Liver (tissue), 9 donors: ENCODE results near the gene INPP5J. TPM values are rescaled to one million over a fixed set of nuclear protein-coding genes. Genes with fewer than 3 reads are reported as not detected.

ENCODE experiments used
- DNase-seq: peaks from one replicate; pipeline ENCODE4 v3.0.0-alpha.2; 2017; ENCODE audit warnings: low spot score
- H3K27ac ChIP-seq, 2 donors: one replicate each; pipeline ENCODE4 v1.7.0; 2013; ENCODE audit warnings: inconsistent platforms in 2 of 2, low read length in 2 of 2, control low read depth in 1 of 2, low read depth in 1 of 2, mild to moderate bottlenecking in 1 of 2
- H3K27me3 ChIP-seq, 4 donors: one replicate each; pipeline versions ENCODE4 v1.6.1 to v1.7.0; 2013; ENCODE audit warnings: low read length in 3 of 4, inconsistent platforms in 1 of 4, mild to moderate bottlenecking in 1 of 4, moderate library complexity in 1 of 4; ENCODE audit not compliant: control insufficient read depth in 4 of 4, insufficient read depth in 4 of 4
- H3K36me3 ChIP-seq, 4 donors: one replicate each; pipeline versions ENCODE4 v1.6.1 to v1.7.0; 2013; ENCODE audit warnings: low read length in 3 of 4, mild to moderate bottlenecking in 3 of 4, low read depth in 1 of 4, moderate library complexity in 1 of 4; ENCODE audit not compliant: control insufficient read depth in 4 of 4, insufficient read depth in 3 of 4
- H3K4me1 ChIP-seq, 4 donors: one replicate each; pipeline versions ENCODE4 v1.6.1 to v1.7.0; 2013; ENCODE audit warnings: low read length in 3 of 4, mild to moderate bottlenecking in 3 of 4, moderate library complexity in 1 of 4; ENCODE audit not compliant: control insufficient read depth in 4 of 4, insufficient read depth in 4 of 4
- H3K4me3 ChIP-seq, 3 donors: one replicate each; pipeline versions ENCODE4 v1.6.1 to v1.7.0; 2013; ENCODE audit warnings: low read length in 3 of 3, control low read depth in 1 of 3, low read depth in 1 of 3, mild to moderate bottlenecking in 1 of 3
- H3K9ac ChIP-seq, 2 donors: one replicate each; pipeline ENCODE4 v1.7.0; 2013; ENCODE audit warnings: low read length in 2 of 2, mild to moderate bottlenecking in 2 of 2, moderate library complexity in 2 of 2, control low read depth in 1 of 2, low read depth in 1 of 2
- H3K9me3 ChIP-seq, 4 donors: one replicate each; pipeline versions ENCODE4 v1.6.1 to v1.7.0; 2013; ENCODE audit warnings: low read length in 3 of 4; ENCODE audit not compliant: control insufficient read depth in 4 of 4
- ATF3 ChIP-seq: IDR thresholded peaks from 2 replicates; pipeline ENCODE4 v1.6.1; 2016; ENCODE audit warnings: antibody characterized with exemption
- CTCF ChIP-seq: fragments of 150-350 bp; IDR thresholded peaks from 2 replicates; pipeline ENCODE4 v1.5.1; 2017; ENCODE audit warnings: improper control_type of control experiment, low read depth, low read length; ENCODE audit not compliant: missing input control
- EGR1 ChIP-seq, 2 donors: IDR thresholded peaks; 2 replicates each; pipeline ENCODE4 v1.6.1; 2016 to 2018; ENCODE audit warnings: antibody characterized with exemption in 2 of 2, low read depth in 2 of 2
- FOXA1 ChIP-seq: IDR thresholded peaks from 2 replicates; pipeline ENCODE4 v1.6.1; 2016; ENCODE audit warnings: antibody characterized with exemption
- FOXA2 ChIP-seq: IDR thresholded peaks from 2 replicates; pipeline ENCODE4 v1.6.1; 2016; ENCODE audit warnings: antibody characterized with exemption
- GABPA ChIP-seq, 2 donors: IDR thresholded peaks in 1 of 2; conservative IDR thresholded peaks in 1 of 2; 2 replicates each; pipeline ENCODE4 v1.6.1; 2016; ENCODE audit warnings: antibody characterized with exemption in 2 of 2, mild to moderate bottlenecking in 1 of 2, moderate library complexity in 1 of 2
- HNF4A ChIP-seq, 2 donors: conservative IDR thresholded peaks; 2 replicates each; pipeline ENCODE4 v1.6.1; 2016; ENCODE audit warnings: antibody characterized with exemption in 2 of 2, mild to moderate bottlenecking in 2 of 2
- HNF4G ChIP-seq: IDR thresholded peaks from 2 replicates; pipeline ENCODE4 v1.6.1; 2016; ENCODE audit warnings: antibody characterized with exemption
- MAX ChIP-seq: IDR thresholded peaks from 2 replicates; pipeline ENCODE4 v1.6.1; 2016; ENCODE audit warnings: antibody characterized with exemption
- NR2F2 ChIP-seq: IDR thresholded peaks from 2 replicates; pipeline ENCODE4 v1.6.1; 2016; ENCODE audit warnings: antibody characterized with exemption
- RAD21 ChIP-seq, 2 donors: IDR thresholded peaks; 2 replicates each; pipeline ENCODE4 v1.6.1; 2016; ENCODE audit warnings: antibody characterized with exemption in 2 of 2, mild to moderate bottlenecking in 2 of 2
- REST ChIP-seq: IDR thresholded peaks from 2 replicates; pipeline ENCODE4 v1.6.1; 2016; ENCODE audit warnings: antibody characterized with exemption, mild to moderate bottlenecking
- RXRA ChIP-seq, 2 donors: IDR thresholded peaks; 2 replicates each; pipeline ENCODE4 v1.6.1; 2017 to 2018; ENCODE audit warnings: antibody characterized with exemption in 2 of 2, mild to moderate bottlenecking in 1 of 2
- TAF1 ChIP-seq: conservative IDR thresholded peaks from 2 replicates; pipeline ENCODE4 v1.6.1; 2016; ENCODE audit warnings: antibody characterized with exemption, mild to moderate bottlenecking
- YY1 ChIP-seq: IDR thresholded peaks from 2 replicates; pipeline ENCODE4 v1.6.1; 2016; ENCODE audit warnings: antibody characterized with exemption, mild to moderate bottlenecking
- ZBTB33 ChIP-seq: IDR thresholded peaks from 2 replicates; pipeline ENCODE4 v1.6.1; 2016; ENCODE audit warnings: antibody characterized with exemption
- WGBS: extraction: QIAGEN DNeasy Blood & Tissue Kit; methylation state at CpG from one replicate; pipeline ENCODE4 v1.1.7; 2013; 5-methylcytosine and 5-hydroxymethylcytosine counted together
- polyA plus RNA-seq, 2 donors: library from polyadenylated mRNA; stranded (reverse) in 1 of 2; unstranded in 1 of 2; fragments of 200-250 nt in 1 of 2; fragments of >200 nt in 1 of 2; fragmentation: Nextera tagmentation in 1 of 2; extraction: Ambion mirVana in 1 of 2; gene quantifications; one replicate each; pipeline versions ENCODE4 v1.2.1 to v1.2.3, GENCODE V29; 2013 to 2015
- total RNA-seq, 2 donors: library from RNA; depleted of rRNA; stranded (reverse); fragments of >200 nt; gene quantifications; one replicate each; pipeline ENCODE4 v1.2.3, GENCODE V29; 2014
- donor health status: healthy.
- donor health status: healthy.
- donor health status: healthy.
- donor health status: healthy.
- donor health status: healthy.

The INPP5J gene
- total and polyA plus RNA-seq, 4 donors = 0.06 to 0.17 (median 0.11) TPM

- Histone ChIP-seq H3K9me3 (no peaks in the 10 kb centered on the region), H3K27me3 (no peaks in the 10 kb centered on the region), H3K4me1 (no peaks in the 10 kb centered on the region), H3K4me3 (no peak overlapping the region), H3K36me3 (no peaks in the 10 kb centered on the region), H3K27ac (no peak overlapping the region), H3K9ac (no peak overlapping the region)
- WGBS = 71% methylated on average over 3 of the region's 3 CpGs
- no peak for DNase-seq
- TF ChIP-seq EGR1 (IDR thresholded peaks at IDR 0.05; ENCODE audit: low read depth in 2 of 2) (no peak), MAX (no peak), REST (no peak), NR2F2 (no peak), CTCF (no peak), FOXA2 (no peak), HNF4A (conservative IDR thresholded peaks at IDR 0.05) (no peak), YY1 (no peak), FOXA1 (no peak), ZBTB33 (no peak), GABPA (IDR thresholded peaks at IDR 0.05 in 1 of 2, conservative IDR thresholded peaks at IDR 0.05 in 1 of 2) (no peak), ATF3 (no peak), RAD21 (IDR thresholded peaks at IDR 0.05) (no peak), HNF4G (no peak)
Observed at GRCh38 chr22:31153357-31153756, 30.6 kb downstream of the INPP5J start.

- no peaks in the 10 kb centered on the region for H3K36me3 ChIP-seq
- TF ChIP-seq HNF4A (conservative IDR thresholded peaks at IDR 0.05) (no peak), REST (no peak), CTCF (no peak), HNF4G (no peak), FOXA2 (no peak), TAF1 (no peak), RAD21 (IDR thresholded peaks at IDR 0.05) (no peak), RXRA (IDR thresholded peaks at IDR 0.05) (no peak), ZBTB33 (no peak)
Observed at GRCh38 chr22:31154975-31155374, 32.2 kb downstream of the INPP5J start.

More at GRCh38 chr22:31154975-31155374, 32.2 kb downstream of the INPP5J start:
- 89% methylated on average over 1 of the region's 1 CpG for WGBS
- Histone ChIP-seq H3K27ac (no peak overlapping the region), H3K4me1 (no peaks in the 10 kb centered on the region), H3K9me3 (no peaks in the 10 kb centered on the region), H3K9ac (no peak overlapping the region), H3K27me3 (no peaks in the 10 kb centered on the region), H3K4me3 (no peak overlapping the region)
- DNase-seq = no peak
